GM19328 (cell line): ENCODE measurements around the gene ETHE1.
A peak's percentile ranks its signal among the peaks of the same experiment; 100 is the strongest.
"Not testable (repeated sequence)": the region's sequence is repeated elsewhere in the genome, so short reads cannot be mapped to it uniquely, and the experiment has no call there.

Experiments
- ATAC-seq: cut with Tn5 transposase; IDR thresholded peaks from one replicate; pipeline ENCODE4 v1.9.1; 2021; ENCODE audit warnings: mild to moderate bottlenecking, moderate library complexity; ENCODE audit not compliant: unreplicated experiment

Gene ETHE1

DNA sequence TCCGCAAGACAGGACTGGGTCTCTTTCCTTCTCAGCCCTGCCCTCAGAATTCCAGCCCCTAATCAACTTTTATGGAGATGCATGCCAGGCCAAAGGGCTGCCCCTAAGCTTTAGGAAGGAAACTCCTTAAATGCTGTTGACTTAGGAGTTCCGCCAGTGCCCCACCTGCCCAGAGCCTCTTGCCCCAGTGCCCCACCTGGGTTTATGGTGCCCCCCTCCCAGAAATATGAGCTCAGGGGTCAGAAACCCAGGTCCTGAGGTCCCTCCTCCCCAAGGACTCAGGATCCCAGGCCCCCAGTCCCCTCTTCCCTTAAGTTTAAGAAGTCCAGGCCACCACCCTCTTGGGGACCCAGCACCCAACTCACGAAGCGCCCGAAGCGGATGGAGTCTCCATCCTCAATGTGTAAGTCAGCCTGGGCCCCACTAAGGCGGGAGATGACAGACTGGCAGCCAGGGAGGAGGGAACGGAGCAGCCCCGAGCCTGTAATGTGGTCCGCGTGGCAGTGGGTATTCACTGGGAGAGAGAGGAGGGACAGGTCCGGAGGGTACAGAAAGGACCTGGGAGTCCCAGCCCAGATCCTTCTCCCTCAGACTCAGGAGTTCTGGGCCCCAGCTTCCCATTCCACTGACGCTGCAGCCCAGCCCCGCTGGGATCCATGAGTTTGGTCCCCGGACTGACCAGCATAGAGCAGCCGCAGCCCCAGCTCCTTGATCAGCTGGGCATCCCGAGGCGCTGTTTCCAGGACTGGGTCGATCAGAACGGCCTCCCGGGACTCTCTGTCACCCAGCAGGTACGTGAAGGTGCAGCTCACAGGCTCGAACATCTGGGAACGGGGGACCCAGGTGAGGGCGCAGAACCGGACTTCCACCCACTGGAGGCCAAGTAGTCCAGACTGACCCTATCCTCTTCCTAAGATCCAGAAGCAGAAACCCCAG is 897 bp downstream of the ETHE1 start:
- ATAC-seq = no peak

DNA sequence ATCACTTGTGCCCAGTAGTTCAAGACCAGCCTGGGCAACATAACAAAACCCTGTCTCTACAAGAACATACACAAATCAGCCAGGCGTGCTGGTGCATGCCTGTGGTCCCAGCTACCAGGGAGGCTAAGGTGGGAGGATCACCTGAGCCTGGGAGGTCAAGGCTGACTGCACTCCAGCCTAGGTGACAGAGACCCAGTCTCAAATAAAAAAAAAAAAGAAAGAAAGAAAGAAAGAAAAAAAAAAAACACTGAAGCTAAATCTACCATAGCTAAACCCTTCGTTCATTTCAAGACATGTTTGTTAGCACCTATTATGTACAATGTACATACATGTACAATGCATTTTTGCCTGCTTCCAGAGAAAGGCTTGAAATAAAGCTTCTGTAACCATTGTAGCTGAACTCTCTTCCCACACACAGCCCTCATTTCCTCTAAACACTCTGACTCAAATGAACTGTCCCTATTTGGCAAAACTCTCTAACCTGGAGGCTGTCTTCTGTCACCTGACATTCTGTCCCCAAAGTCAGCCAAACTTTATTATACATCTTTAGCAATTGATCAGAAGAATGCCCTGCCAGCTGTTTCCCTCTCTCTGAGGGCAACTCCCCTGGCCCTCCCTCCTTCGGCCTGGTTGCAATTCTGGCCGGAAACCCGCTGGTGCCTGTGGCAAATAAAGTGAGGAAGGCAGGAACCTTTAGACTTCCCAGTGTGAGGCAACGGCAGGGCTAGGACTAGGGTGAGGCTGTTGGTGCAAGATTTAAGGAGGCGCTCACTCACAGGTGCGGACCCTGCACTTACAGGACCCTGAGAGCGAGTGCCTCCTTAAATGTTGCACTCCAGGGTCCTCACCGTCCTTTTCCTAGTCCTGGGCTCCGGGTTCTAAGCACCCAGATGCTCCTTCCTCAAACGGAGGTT is 1.8 kb downstream of the ETHE1 start:
- no peak for ATAC-seq

- ATAC-seq = not testable (repeated sequence)
These were observed 3.3 kb downstream of the ETHE1 start for GRCh38 chr19:43523696-43524095.

DNA sequence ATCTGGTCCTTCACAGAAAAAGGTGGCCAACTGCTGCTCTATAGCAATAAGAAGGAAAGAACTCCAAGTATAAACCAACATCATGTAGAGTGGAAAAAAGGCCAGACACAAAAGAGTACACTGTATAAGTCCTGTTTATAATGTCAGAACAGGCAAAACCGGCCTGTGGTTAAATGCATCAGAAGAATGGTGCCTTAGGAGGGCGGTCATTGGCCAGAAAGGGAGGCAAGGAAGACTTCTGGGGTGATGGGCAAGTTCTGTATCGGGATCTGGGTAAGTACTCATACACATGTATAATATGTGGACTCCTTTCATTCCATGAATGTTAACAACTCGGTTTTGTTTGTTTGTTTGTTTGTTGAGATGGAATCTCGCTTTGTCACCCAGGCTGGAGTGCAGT is 4.1 kb downstream of the ETHE1 start:
- ATAC-seq = no peak

GRCh38 chr19:43519436-43520088 is 7.4 kb downstream of the ETHE1 start:
- no peak for ATAC-seq

GRCh38 chr19:43518051-43518450 is 8.9 kb downstream of the ETHE1 start:
- no peak for ATAC-seq

DNA sequence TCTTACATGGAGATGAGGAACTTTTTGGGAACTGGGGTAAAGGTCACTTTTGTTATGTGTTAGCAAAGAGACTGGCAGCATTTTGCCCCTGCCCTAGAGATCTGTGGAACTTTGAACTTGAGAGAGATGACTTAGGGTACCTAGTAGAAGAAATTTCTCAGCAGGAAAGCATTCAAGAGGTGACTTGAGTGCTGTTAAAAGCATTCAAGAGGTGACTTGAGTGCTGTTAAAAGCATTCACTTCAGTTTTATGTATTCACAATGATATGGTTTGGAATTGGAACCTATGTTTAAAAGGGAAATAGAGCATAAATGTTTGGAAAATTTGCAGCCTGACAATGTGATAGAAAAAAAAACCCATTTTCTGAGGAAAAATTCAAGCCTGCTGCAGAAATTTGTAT is 14.6 kb downstream of the ETHE1 start:
- ATAC-seq = not testable (repeated sequence)

DNA sequence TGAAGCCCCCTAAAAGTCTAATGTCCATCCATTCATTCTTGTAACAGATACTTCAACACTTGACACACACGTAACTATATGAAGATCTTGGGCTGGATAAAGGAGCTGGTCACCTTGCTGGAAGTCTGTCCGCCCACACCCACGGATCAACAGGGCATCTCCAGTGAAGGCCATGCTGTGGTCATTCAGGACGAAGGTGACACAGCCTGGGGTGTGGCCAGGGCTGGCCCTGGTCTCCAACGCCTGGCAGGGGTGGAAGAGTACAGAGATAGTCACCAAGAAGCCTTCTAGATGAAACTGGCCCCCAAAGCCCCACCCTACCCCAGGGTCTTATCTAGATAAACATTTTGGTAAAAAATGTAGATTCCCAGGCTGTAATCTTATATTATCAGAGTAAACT is 15.7 kb downstream of the ETHE1 start:
- no peak for ATAC-seq

GRCh38 chr19:43510713-43511112 is 16.3 kb downstream of the ETHE1 start:
- no peak for ATAC-seq

DNA sequence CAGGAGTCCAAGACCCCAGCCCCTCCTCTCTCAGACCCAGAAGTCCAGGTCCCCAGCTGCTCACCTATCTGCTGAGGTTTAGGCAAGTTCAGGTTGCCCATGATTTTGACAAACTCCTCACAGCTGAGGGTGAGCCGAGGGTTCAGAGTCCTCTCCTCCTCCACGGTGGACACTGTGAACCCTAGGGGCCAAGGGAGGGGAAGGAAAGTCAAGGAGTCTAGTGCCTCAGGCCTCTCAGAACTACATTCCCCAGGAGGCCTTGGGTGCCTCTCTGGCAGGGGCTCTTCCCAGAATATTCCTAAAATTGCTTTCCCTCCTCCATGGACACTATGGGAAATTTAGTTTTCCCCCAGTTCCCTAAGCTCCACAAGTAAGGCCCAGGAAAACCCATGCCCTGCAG is 19.1 kb downstream of the ETHE1 start:
- ATAC-seq = no peak

DNA sequence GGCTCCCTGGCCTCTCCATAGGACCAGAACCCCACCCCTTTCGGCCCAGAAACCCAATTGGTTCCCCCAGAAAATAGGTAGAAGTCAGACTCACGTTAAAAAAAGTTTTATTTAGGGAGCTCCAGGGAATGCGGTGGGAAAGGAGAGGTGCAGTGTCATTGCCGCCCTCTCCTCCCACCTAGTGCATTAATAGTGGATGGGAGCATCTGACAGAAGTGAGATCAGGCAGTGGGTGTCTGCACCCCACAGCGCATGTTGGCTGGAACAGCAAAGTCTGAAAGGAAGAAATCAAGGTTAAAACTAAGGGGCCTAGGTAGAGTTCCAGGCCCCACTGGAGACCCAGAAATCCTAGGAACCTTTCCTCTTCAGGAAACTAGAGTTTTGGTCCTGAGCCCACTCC is 20.4 kb downstream of the ETHE1 start:
- no peak for ATAC-seq

GRCh38 chr19:43505941-43506340 is 21.1 kb downstream of the ETHE1 start:
- ATAC-seq = no peak

DNA sequence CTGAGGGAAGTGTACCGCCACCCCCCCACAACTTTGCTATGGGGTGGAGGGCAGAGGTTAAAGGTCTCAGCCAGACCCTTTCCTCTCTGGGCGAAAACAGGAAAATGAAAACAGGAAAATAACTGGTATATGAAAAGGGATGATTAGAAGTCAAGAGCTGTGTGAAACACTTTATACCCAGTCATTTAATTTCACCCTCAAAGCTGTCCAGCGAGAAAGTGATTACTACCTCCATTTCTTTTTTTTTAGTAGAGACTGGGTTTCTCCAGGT is 21.9 kb downstream of the ETHE1 start:
- no peak for ATAC-seq

DNA sequence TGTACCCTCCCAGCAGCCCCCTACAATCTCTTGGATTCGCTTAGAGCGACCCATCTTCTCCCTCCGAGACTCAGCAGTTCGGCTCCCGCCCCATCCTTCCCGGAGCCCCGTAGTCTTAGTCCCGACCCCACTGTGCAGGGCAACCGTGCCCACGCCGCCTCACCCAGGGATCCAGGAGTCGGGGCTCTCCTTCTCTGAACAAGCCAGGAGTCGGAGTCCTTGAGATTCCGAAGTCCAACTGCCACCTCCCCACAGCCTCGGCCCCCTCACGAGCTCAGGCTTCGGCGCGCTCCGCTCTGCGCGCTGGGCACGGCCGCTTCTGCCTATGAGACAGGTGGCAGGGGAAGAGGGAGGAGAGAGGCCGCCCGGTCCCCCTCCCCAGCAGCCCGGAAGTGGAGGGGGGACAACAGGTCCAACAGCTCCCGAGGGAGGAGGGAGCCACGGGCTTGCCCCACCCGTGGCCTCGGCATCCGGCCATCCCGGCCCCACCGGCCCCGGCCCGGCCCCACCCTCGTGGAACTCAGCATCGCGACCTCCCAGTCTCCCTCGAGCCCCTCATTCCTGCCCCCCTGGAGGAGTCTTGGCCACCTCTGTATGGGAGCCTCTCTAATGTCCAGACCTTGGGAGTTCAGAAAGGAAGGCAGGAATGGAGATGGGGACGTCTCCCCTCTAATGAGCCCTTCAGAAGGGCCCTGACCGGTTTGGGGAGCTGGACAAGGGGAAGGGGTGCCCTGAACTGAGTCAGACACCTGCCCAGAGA is 22.4 kb downstream of the ETHE1 start, which contains the start of gene PHLDB3:
TSS of gene PHLDB3 (minus strand) at position 321 of the 760 bp plus-strand sequence. CDS start 628 bp downstream, outside the sequence.
- ATAC-seq = no peak

- ATAC-seq = peak; percentile 79
These were observed 23.2 kb downstream of the ETHE1 start for GRCh38 chr19:43503501-43504425.

GRCh38 chr19:43502419-43502976 is 24.5 kb downstream of the ETHE1 start:
- no peak for ATAC-seq

GRCh38 chr19:43501661-43502418 is 25.2 kb downstream of the ETHE1 start:
- ATAC-seq = no peak

- no peak for ATAC-seq
These were observed 28.0 kb downstream of the ETHE1 start for GRCh38 chr19:43499042-43499441.
